Stimulated activated CD8-positive, alpha-beta memory T cell treated with anti-CD3 and anti-CD28 coated beads, Interleukin-2, amount 100 ng/mL, for 48 hours (primary cell): ENCODE measurements around the gene BRSK2.

ENCODE experiments used
- DNase-seq, 2 donors: peaks; one replicate each; pipeline ENCODE4 v3.0.0-alpha.2; 2020; ENCODE audit warnings: low read depth in 2 of 2

The BRSK2 gene

DNA sequence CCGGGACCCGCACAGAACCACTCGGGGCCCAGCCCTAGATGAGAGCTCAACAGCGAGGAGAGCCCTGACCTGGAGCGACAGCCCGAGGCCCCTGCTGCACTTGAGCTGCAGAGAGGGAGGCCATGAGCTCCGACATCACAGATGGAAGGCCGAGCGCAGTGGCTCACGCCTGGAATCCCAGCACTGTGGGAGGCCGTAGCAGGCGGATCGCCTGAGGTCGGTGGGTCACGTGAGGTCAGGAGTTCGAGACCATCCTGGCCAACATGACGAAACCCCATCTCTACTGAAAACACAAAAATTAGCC lies 13.8 kb upstream of the BRSK2 start:
- no peak for DNase-seq

DNA sequence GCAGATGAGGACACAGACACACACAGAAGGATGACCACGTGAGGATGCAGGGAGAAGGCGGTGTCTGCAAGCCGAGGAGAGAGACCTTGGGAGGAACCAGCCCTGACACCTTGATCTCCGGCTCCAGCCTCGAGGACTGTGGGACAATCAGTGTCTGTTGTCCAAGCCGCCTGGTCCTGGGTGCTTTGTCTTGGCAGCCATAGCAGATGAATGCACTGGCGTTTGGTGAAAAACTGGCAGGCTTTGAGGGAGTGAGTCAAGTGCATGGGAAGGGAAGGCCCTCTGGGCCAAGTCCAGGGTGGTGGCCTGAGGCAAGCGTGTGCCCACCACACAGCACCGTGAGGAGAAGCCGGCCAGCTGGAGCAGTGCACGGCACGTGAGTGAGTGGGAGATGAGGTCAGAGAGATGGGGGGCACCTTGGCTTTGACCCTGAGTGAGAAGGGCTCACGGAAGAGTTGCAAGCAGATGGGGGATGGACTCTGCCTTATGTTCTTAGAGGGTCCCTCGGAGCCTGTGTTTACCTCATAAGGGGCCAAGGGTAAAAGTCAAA lies 12.4 kb upstream of the BRSK2 start:
- DNase-seq = no peak

DNA sequence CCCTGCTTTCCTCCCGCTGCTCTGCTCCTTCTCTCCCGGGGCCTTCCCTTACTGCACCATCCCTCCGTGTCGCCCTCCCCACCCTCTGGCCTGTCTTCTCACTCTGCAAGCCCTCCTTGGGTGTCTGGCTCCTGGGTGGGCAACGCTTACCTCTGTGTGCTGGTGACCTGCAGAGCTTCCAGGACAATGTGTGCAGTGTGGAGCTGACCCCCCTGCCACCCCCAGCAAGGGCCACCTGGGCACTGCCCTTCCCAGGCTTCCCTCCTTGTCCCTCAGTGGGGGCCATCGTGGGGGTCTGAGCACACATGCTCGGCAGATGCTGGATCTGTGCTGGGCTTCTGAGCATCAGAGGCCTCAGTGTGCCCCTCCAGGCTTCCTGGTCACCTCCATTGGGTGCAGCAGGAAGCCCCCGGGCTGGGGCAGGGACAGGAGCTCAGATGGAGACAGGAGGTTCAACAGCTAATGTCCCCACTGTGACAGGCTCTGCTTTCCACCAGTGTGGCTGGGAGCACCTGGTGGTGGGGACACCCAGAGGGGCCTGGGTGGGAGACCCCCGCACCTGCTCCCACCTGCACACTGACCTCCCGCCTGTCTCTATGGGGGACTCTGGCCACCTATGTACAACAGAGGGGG lies 7.8 kb upstream of the BRSK2 start:
- no peak for DNase-seq

DNA sequence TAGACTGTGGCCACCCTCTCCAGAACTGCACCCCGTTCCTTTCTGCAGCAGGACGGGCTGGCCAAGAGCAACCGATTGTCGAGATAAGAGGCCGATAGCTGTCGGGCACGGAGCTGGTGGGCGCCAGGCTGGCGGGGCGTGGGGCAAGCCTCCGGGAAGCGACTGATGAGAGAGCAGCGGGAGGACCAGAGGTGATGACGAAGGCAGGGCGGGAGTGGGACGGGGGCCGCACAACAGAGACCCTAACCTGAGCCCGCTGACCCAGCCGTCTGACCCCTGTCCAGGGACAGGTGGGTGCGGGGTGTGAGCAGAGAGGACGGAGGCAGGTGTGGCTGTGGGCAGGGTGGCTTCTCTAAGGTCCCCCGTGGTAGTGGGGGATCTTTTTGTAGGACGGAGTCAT lies 7.3 kb upstream of the BRSK2 start:
- DNase-seq = no peak

DNA sequence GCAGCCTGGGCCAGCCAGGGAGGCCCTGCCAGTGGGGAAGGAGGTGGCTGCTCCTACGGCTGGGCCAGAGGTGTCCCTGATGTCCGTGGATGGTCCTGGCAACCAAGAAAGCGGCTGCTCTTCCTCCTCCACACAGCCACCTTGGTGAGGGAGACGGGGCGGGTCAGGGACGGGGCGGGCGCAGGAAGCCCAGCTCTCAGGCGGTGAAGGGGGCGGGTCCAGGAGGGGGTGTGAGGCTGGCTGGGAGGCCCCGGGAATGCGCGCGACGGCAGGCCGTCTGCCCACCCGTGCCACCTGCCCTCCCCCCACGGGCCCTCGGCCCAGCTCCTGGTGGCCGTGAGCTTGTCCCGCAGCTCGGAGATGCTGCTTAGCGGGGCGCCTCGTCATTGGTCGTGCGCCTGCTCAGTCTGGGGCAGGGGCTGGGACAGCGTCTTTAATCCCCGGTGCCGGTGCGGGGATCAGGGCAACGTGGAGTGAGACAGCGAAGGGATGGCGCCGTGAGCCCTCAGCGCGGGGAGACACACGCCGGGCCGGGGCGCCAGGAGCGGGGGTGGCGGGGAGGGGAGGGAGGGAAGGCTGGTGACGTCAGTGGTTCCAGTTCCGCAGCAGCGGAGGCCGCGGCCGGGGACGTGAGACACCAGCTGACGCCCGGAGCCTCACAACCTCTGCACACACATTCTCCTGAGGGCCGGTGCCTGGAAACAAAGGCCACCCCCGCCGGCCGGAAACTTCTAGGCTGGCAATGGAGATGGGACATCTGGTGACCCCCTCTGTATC lies 6.7 kb upstream of the BRSK2 start:
- peak; percentile 71 to 74 for DNase-seq

DNA sequence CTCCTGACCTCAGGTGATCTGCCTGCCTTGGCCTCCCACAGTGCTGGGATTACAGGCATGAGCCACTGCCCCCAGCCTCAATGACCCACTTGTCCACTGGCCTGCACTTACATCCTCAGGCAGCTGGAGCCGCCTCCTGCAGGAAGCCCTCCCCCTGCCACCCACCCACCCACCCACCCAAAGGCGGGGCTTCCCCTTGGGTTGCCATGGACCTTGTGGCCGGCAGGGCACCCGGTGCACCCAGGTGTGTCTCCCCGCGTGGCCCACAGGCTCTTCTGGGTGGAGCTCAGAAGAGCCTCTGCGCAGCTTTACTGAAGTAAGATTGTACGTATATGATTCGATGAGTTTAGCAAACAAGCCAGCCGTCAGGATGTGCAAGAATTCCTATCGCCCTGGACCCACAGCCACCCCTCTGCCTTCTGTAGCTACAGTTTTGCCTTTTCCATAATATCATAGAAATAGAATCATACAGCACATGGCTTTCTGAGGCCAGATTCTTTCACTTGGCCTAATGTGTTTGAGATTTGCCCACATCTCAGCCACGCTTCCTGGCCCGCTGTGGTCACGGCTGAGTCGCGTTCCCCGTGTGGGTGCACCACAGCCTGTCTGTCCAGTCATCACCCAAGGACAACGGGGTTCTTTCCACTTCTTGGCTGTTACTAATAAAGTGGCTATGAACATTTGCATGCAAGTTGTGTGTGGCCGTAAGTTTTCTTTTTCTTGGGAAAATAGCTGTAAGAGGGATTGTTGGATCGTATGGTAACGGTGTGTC lies 5.3 kb upstream of the BRSK2 start:
- no peak for DNase-seq

DNA sequence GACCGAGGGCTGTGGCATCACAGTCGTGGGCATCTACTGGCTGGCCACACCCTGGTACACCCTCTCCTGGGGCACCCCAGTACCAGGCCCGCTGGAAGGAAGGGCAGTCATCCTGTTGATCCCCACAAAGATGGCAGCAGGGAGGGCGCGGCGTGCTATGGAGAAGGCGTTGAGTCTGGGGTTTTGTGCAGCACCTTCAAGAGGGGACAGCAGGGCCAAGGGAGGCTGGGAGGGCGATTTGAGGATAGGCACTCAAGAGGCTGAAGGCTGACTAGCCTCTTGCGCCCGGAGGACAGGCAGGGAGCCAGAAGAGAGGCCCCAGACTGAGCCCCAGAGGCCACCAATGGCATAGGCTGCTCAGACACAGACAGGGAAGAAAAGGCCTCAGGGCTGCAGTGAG lies 2.2 kb upstream of the BRSK2 start:
- DNase-seq = no peak

DNA sequence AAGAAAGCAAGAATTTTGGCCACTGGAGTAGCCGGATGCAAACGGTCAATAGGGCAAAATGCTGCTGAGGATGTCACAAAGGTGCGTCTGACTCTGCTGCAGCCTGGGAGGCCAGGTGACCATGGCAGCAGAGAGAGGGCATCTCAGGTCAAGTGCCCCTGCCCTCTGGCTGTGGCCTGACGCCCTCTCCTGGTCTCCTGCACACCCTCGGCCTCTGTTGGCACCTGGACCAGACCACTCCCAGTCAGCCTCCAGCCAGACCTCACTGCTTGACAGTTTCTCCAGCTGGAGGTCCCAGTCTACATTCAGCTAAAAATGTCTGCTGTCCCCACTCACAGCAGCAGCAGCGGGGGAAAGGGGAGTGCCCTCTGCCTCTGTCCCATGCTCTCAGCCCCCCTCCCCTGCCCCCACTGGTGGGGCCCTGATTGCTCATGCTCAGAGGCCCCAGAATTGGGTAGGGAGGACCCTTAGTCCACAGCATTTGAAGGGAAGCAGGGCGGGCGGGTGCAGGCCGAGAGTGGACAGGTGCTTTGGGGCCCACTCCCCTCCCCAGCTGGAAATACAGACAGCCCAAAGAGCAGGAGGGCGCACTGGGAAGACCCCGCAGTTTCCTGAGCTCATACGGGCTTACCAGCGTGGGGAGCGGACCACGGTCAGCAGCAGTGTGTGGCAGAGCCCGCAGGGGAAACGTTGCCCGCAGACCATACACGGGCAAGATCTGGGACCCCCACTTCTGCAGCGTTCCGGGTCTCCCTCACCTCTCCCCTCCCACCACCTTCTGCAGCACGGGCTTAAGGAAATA lies 1.6 kb upstream of the BRSK2 start:
- no peak for DNase-seq

DNA sequence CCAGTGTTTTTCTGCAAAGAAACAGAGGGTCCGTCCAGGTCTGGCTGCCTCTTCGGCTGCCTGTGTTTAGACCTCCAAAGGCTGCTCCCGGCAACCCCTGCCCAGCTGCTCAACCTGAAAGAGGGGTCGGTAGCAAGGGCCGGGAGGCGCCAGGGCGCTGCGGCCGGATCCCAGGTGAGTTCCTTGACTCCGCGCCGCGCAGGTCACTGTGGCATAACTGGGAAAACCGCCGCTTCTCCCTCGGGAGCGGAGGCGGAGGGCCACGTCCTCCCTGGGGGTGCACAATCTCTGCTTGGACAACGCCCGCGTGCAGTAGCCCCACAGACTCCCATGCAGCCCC lies 1.0 kb upstream of the BRSK2 start:
- DNase-seq = no peak

DNA sequence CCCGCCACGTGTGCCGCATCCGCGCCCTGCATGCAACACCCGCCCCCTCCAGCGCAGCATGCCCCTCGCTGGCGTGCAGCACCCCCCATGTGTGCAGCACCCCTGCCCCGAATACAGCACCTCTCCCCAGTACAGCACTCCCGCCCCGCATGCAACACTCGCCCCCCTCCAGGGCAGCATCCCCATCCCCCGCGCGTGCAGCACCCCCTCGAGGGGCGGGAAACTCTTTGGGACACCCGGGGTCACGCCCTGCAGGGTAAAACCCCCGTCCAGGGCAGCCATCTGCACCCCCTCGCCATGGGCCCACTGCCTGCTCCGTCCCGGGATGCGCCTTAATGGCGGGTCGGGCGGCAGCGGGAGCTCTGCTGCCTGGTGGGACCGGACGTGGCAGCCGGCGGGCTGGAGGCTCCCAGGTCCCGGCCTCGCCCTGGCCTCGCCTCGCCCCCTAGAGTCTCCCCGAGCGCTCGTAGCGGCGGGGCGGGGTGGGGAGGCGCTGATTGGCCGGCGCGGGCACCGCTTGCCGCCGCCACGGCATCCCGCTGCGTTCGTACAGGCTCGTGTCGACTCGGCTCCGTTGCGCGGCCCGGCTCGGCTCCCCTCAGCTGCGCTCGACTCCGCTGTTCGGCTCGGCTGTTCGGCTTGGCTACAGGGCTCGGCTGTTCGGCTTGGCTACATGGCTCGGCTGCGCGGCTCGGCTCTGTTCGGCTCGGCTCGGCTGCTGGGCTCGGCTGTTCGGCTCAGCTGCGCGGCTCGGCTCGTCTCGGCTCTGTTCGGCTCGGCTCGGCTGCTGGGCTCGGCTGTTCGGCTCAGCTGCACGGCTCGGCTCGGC lies 417 bp upstream of the BRSK2 start:
- peak; percentile 94 to 95 for DNase-seq

DNA sequence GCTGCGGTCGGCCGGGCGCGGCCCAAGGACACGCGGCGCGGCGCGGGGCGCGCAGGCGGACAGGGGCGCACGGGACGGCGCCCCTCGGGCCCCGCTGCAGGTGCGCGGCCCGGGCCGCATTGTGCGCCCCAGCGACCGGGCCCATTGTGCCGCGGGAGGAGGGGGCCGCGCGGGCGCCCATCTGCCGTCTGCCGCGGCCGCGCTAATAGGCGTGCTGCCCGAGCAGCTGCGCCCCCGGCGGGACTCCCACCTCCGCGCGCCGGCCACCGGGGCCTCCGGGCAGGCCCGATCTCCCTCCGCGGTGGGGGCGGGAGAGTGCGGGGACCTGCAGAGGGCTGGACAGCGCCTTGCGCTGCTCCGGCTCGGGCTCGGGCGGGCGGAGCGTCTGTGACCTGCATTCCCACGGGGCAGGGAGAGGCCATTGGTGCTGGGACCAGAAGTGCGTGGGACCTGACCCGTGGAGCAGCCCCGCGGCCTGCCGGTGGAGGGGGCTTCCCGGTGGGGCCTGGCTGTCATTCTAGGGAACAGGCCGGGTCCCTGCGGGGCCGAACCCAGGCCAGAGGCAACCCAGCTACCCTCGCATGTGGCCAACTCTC lies 933 bp downstream of the BRSK2 start:
- DNase-seq = no peak

DNA sequence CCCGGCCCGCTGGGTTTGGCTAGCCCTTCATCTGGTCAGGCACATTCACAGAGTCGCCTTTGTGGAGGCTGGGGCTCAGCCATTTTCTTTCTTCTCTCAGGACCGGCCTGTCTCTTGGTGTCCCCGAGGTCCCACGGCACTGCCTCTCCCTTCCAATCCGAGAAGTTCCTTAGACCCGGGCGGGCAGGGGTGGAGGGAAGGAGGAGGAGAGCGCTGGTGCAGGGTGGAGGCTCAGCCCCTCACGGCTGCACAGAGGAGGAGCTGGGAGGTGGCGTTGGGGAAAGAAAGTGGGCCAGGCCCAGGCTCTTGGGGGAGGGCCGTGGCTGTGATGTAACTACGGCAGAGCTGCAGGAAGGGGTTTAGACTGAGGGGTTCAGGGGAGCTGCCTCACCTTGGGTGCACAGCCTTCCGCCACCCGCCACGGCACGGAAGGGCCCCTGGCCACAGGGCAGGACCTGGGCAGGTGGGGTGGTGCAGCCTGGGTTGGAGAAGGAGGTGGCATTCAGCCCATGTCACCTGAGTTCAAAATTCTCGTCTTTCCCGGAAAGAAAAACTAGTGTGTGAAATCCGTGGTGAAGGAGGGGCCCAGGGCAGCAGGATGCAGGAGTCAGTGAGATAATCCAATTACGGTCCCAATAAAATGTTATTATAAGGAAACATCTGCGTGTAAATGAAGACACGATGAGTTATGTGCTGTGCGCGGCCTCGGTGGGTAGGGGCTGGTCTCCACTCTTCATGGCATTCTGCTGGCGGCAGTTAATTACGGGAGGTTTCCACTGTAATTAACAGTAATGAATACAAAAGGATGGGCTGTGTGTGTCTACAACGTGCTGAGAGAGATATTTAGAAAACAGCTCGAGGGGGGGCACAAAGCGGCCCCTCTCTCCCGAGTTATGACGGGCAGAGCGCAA lies 1.7 kb downstream of the BRSK2 start:
- no peak for DNase-seq

DNA sequence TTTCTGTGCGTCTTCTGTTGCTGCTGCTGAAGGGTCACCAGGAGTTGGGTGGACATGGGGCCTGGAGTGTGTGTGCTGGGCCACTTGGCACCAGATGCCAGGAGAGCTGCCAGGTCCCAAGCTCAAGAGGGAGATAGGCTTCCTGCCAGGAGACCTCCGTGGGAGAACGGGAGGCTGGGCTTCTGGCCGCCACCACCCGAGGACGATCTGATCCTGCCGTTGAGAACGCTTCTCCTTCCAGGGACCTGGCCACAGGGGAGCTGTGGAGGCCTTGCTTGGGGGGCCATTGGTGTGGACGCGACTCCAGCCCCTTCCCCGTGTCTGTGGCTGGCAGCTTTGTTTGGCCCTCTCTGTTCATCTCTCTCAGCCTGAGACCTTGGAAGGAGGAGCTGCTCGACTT lies 2.4 kb downstream of the BRSK2 start:
- no peak for DNase-seq

DNA sequence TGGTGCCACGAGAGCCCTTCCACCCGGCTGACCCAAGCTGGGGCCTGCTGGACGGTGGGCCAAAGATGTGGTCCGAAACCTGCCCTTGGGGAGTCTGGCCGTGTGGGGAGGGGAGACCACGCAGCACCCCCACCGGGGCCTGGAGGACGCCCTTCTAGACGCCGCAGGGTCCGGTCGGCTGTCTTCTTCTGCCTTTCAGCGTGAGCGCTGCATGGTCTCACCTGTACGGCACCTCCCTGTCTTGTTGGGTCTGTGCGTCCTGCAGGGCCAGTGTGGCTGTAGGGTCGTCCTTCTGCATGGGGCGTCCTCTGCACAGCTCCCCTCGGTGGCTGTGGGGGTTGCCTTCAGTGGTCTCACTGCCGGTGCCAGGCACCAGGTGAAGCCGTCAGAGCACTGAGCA lies 2.8 kb downstream of the BRSK2 start:
- no peak for DNase-seq

DNA sequence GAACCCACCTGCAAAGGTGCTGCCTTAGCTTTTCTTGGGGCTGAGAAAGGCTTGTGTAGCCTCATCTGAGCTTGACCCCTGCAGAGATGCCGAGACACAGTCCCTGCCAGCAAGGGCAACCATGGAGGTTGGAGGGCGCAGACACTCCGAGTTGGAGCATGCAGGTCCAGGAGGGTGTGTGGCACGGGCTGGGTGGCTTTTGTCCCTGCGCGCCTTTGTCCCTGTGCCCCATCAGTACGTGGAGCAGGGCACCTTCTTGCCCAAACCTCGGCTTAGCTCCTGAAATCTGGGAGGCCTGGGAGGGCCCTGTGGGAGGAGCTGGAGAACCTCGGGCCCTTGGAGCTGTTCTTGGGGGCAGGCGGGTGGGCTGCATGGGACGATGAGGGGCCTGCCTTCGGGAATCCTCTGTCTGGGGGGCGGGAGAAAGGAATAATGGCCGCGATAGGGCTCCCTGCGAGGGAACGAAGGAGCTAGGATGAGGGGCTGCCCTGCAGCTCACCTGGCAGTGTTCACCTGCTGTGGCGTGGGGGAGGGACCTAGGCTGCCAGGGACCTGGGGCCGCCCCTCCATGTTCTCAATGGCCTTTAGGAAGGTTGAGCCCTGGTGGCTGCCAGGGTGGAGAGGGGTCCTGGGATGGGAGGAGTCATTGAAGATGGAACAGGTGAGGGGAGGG lies 3.4 kb downstream of the BRSK2 start:
- no peak for DNase-seq

DNA sequence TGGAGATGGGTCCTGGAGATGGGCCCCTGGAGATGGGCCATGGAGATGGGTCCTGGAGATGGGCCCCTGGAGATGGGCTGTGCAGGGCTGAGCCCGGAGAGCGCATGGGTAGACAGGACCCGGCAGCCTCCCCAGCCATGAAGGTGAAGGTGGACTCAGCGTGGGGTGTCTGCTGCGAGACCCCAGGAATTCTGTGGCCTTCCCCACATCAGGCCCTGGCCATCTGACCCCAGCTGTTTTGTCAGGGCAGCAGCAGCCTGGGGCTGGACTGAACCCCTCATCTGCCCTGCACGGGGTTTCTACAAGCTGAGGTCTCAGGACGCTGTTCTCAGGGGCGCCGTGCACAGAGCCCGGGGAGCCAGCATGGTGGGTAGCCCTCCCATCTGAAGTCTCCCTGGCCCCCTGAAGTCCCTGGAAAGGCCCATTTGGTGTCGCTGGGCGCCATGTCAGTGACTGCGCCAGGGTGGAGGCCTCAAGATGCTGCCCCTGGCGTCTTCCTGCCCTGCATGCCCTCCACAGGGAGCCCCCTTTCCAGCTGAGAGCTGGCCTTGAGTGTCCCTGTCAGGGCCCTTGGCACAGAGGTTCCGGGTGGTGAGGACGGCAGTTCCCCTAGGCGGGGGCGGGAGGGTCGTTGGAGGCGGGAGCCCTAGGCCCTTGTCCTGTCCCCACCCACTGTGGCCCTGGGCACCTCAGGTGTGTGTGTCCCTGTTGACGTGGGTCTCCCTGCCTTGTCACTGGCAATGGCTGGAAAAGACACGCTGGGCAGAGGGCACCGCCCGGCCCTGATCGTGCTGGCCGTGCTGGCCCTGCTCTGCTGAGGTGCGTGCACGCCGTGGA lies 5.4 kb downstream of the BRSK2 start:
- DNase-seq = no peak

DNA sequence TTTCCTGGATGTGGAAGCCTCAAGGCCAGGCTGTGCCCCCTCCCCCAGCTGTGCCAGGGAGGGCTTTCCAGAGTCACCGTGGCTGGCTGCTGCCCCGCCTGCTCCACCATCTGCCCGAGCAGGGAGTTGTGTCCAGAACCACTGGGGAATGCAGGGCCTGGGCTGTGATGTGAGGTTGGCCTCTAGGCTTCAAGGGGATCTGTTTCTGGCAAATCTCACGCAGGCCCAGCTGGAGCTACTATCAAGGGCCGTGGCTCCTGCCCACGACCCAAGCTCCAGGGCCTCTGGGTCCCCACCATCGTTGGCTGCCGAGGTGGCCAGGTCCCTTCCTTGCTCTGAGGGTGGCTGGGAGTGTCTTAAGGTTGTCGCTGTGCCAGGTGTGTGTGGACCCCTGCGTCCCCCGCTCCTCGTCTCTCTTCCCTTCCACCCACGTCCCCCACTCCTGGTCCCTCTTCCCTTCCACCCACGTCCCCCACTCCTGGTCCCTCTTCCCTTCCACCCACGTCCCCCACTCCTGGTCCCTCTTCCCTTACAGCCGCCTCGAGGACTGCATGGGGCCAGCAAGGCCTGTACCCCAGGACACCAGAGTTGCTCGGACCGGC lies 6.1 kb downstream of the BRSK2 start:
- DNase-seq = no peak

DNA sequence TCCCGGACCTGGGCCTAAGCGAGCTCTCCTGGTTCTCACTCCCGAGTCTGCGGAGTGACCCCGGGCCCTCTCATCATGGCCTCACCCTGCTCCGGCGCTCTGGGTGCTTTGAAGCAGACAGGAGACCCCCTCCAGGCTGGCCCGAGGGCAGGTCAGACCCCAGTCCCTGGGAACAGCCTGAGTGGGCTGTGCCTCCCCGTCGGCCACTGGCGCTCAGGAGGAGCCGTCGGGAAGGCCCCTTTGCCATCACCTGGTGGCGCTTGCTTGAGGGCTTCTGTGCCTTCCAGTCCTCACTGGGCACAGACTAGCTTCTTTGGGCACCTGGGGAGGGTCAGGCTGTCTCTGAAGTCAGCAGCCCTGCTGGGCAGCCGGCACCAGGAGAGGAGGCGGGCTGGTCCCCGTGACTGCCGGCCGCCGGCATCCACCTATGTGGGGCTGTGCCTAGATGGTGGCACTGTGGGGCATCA lies 6.7 kb downstream of the BRSK2 start:
- no peak for DNase-seq
